Dermis microvascular lymphatic vessel endothelial cell (primary cell): ENCODE data around the gene ZNF610. TPM values are rescaled to one million over a fixed set of nuclear protein-coding genes. Genes with fewer than 3 reads are reported as not detected.
"Not testable (repeated sequence)": the region's sequence is repeated elsewhere in the genome, so short reads cannot be mapped to it uniquely, and the experiment has no call there.

Experiments used
- DNase-seq, 2 donors: peaks; one replicate each; pipeline versions ENCODE4 v3.0.0 to v3.0.0-alpha.2; 2010; ENCODE audit warnings: low read depth in 2 of 2
- total RNA-seq: library from RNA; depleted of rRNA; stranded (reverse); fragments of >200 nt; gene quantifications from 2 replicates; pipeline ENCODE4 v1.2.1, GENCODE V29; 2014

ZNF610 gene
- 1.7 and 2.0 TPM in 2 replicates for total RNA-seq

- DNase-seq = peak; percentile 75 to 91
Observed at GRCh38 chr19:52336117-52336790, at the start of gene ZNF610. TSS of gene ZNF610 (plus strand) at chr19:52336243. CDS start at chr19:52349173, 12,930 bp downstream.

GRCh38 chr19:52286256-52286655 is 49.8 kb upstream of the ZNF610 start:
- DNase-seq = no peak

- no peak for DNase-seq
Observed at GRCh38 chr19:52291781-52292180, 44.3 kb upstream of the ZNF610 start.

GRCh38 chr19:52292946-52293345 is 43.1 kb upstream of the ZNF610 start:
- not testable (repeated sequence) for DNase-seq

- peak in 1 of 2 donors; percentile 4 for DNase-seq
Observed at GRCh38 chr19:52296400-52296772, 39.7 kb upstream of the ZNF610 start.

GRCh38 chr19:52296773-52297600 is 39.1 kb upstream of the ZNF610 start, which contains the start of gene ZNF480:
TSS of gene ZNF480 (plus strand) at chr19:52297169. CDS start at chr19:52300413, 3,244 bp downstream.
- peak; percentile 66 to 80 for DNase-seq

GRCh38 chr19:52297601-52298364 is 38.3 kb upstream of the ZNF610 start:
- DNase-seq = peak in 1 of 2 donors; percentile 3

- peak in 1 of 2 donors; percentile 32 for DNase-seq
Observed at GRCh38 chr19:52307275-52307674, 28.8 kb upstream of the ZNF610 start.

GRCh38 chr19:52322429-52322828 is 13.6 kb upstream of the ZNF610 start:
- DNase-seq = no peak

- DNase-seq = peak in 1 of 2 donors; percentile 15
Observed at GRCh38 chr19:52331757-52332156, 4.3 kb upstream of the ZNF610 start.

GRCh38 chr19:52335768-52336116 is 301 bp upstream of the ZNF610 start:
- no peak for DNase-seq

GRCh38 chr19:52336791-52337381 is 843 bp downstream of the ZNF610 start:
- no peak for DNase-seq

- DNase-seq = not testable (repeated sequence)
Observed at GRCh38 chr19:52339022-52339421, 3.0 kb downstream of the ZNF610 start.

GRCh38 chr19:52343548-52343947 is 7.5 kb downstream of the ZNF610 start:
- DNase-seq = peak in 1 of 2 donors; percentile 63

GRCh38 chr19:52345162-52345561 is 9.1 kb downstream of the ZNF610 start:
- DNase-seq = no peak

GRCh38 chr19:52351512-52351911 is 15.5 kb downstream of the ZNF610 start:
- no peak for DNase-seq

GRCh38 chr19:52366414-52366824 is 30.4 kb downstream of the ZNF610 start:
- no peak for DNase-seq

GRCh38 chr19:52369559-52370340 is 33.7 kb downstream of the ZNF610 start, which contains the start of gene ZNF880:
TSS of gene ZNF880 (plus strand) at chr19:52369923. CDS start at chr19:52369966, 43 bp downstream.
- DNase-seq = peak; percentile 84 to 93

- DNase-seq = no peak
Observed at GRCh38 chr19:52370341-52370710, 34.3 kb downstream of the ZNF610 start.

GRCh38 chr19:52391135-52391534 is 55.1 kb downstream of the ZNF610 start:
- DNase-seq = no peak
